SKM-1 (cell line): ENCODE measurements around the gene FPGS.
A peak's percentile ranks its signal among the peaks of the same experiment; 100 is the strongest.

Experiments used
- DNase-seq: peaks from one replicate; lab custom pipeline; 2025; ENCODE audit not compliant: unreplicated experiment; lab: John Stamatoyannopoulos, UW

The FPGS gene

DNA sequence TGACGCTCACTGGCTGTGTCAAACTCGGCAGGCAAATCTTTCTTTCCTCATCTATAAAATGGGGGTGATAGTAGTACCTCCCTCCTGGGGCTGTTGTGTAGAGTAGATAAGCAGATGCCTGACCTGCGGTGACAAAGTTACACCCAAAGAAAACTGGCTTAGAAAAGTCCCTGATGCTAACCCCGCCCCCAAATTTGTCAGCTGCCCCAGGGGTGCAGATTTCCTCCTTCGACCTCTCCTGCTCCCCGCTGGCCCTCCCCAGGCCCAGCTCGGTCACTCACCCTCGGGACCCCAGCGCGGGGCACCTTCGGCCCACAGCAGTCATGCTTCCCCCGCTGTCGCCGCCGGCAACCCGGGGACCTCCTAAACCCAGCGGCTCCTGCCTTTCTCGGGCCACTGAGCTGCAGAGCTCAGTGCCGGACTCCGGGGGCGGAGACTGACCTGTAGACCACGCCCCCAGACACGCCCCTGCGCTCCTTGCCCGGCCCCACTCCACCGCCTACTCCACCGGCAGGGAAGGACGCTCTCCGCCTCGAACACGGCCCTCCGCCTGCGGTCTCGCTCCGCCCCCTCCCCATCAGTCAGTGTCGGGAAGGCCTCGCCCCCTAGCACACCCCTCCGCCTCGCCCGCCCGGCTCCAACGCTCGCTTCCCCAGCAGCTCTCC is 31.6 kb upstream of the FPGS start:
- DNase-seq: peak; percentile 91

DNA sequence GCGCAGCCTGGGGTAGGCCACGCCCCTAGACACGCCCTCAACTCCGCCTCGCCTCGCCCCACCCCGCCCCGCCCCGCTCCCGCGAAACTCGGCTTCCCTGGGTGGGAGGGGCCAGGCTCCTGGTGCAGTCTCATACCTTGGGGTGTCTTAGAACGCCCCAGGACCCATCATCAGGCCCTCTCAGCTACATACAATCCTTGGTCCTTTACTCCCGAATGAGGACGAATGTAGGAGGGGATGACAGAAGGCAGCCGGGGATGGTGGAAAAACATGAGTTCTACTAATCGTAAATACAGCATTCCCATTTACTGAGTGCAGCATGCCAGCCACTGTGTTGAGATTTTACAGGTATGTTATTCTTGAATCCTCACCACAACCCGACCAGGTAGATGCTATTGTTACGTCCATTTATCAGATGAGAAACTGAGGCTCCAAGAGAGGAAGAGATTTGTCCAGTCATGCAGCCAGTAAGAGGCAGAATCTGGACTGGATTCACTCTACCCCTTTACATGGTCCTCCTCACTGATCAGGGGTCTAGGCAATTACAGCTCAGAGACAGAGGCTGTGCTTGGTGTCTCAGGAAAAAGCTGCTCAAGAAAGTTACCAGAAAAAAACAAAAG is 31.0 kb upstream of the FPGS start:
- DNase-seq: no peak

DNA sequence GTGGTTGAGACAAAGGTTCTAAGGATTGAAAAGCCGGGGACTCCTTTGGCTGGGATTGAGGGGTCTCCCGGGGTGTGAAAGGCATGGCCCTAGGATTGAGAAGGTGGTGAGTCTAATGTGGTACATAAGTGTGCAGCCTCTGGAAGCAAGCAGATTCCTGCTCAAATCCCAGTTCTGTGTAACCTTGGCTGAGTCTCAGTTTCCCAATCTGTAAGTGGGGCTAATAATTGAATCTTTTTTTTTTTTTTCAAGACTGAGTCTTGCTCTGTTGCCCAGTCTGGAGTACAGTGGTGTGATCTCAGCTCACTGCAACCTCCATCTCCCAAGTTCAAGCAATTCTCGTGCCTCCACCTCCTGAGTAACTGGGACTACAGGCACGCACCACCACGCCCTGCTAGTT is 30.1 kb upstream of the FPGS start:
- no peak for DNase-seq

DNA sequence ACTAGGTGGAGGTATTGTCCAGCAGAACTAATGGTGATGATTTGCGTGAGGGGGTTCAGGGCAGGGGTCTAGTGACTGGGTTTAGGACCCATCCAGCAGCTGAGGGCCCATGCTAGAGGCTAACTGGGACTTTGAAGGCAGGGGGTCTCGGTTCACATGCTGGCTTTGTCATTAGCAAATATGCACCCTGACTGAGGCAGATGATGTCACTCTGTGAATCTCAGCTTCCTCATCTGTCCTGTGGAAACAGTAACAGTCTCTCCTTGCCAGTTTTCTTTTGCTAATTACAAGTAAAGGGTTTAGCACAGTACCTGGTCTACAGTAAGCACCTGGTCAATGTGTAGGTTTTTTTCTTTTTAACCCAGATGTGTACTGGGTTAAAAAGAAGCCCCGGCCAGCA is 29.4 kb upstream of the FPGS start:
- no peak for DNase-seq

DNA sequence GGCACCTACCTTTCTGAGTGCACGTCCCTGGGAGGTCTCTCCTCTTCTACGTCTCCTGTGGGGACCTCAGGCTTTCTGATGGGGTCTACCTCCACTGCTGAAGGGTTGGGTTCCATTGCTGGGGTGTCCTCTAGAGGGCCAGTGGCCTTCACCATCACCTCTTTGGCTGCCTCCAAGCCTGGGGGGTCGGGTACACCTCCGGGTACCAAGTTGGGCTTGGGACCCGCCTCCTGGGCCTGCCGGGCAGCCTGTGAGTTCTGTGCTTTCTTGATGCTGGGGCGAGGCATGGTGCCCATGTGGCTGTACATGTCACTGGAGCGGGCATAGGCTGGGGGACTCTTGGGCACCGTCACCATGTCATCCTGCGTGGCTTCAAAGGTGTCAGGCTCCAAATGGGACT is 28.7 kb upstream of the FPGS start:
- DNase-seq: no peak

DNA sequence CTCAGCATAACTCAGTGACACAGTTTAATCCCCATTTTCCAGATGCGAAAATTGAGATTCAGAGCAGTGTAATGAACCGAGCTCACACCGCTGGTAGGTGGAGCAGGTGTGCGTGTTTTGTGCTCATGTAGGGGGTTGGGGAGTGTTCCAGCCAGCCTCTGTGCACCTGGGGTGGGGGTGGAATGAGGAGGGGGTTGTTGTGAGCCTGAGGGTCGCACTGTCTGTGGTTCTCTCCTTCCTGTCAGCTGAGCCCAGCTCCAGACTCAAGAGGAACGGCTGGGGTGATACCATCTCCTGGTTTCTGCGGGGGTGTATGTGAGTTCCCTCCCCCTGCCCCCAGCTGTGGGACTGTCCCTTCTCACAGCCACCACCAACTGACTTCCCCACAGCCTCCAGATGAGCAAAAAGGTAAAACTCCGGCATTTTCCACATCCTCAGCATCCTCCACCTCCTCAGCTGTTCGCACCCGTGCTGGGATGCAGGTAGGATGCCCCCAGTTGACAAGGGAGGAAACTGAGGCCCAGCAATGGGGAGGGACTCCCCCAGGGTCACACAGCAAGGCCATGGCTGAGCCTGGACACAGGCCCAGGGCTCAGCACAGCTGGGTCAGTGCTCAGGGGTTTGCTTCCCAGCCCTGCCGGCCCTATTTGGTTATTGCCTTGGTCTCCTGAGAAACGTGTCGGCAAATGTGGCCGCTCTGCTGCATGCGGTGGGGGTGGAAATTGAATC is 26.3 kb upstream of the FPGS start:
- peak; percentile 64 for DNase-seq

DNA sequence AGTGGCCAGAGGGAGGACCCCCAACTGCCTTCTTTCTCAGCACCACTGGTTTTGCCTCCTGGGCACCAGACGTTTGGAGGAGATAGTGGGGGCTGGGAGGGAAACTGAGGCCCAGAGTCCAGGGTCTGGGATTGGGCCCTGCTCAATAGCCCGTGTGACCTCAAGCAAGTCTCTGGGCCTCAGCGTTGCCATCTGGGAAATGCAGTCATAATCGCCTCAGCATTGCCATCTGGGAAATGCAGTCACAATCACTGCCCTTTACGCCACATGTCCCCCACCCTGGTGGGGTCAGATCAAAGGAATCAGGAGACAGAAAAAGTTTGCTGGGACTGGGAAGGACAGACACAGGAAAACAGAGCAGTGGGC is 25.8 kb upstream of the FPGS start:
- no peak for DNase-seq

DNA sequence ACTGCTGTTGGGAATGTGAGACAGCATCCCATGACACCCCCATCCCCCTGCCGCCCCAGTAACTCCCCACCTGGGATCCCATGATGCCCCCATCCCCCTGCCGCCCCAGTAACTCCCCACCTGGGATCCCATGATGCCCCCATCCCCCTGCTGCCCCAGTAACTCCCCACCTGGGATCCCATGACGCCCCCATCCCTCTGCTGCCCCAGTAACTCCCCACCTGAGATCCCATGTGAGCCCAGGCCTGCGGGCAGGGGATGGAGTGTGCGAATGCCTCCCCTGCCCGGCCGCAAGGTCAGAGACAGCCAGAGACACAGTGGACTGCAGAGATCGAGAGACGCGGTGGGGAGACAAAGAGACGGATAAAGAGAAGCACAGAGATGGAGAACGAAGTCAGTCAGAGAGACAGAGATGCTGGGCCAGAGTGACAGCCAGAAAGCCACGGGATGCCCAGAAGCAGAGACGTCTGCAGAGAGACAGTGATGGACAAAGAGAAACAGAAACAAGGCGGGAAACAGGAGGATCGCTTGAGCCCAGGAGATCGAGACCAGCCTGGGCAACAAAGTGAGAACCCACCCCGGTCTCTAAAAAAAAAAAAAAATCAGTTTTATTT is 25.2 kb upstream of the FPGS start:
- no peak for DNase-seq

DNA sequence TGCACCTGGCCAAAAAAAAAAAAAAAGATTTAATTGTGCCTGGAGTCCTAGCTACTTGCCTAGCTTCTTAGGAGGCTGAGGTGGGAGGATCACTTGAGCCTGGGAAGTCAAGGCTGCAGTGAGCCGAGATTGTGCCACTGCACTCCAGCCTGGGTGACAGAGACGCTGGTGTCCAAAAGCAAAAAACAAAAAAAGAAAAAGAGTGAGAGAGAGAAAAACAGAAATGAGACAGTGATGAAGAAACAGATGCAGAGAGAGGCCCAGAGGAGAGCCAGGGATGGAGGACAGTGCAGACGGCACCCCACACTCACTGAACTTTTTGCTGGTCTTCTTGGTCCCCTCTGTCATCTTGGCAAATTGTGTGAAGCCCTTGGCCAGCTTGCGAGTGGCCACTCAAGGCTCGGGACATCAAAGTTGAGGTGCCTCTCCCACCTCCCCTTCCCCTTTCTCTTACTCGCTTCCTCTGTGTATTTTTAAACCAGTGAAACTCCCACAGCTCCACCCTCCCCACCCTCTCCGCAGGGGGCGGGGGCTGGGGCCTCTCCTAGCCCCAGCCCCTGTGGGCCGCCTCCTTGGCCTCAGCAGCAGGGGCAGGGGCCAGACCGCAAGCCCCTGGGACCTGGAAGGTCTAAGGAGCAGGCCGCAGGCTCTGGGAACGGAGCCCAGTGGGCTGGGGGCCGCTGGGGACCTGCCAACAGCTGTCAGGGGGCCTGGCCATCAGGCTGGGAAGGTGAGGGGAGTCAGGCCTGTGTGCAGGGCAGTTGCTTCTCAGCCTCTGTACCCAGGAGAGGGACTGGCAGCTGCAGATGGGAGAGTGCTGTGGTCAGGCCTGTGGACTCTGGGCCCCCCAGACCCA is 24.2 kb upstream of the FPGS start, which contains the start of gene SH2D3C:
Gene SH2D3C, minus strand, starts transcription at position 387 of the 856 bp plus-strand sequence. Its CDS starts 39 bp downstream, at position 348.
- peak; percentile 35 for DNase-seq

DNA sequence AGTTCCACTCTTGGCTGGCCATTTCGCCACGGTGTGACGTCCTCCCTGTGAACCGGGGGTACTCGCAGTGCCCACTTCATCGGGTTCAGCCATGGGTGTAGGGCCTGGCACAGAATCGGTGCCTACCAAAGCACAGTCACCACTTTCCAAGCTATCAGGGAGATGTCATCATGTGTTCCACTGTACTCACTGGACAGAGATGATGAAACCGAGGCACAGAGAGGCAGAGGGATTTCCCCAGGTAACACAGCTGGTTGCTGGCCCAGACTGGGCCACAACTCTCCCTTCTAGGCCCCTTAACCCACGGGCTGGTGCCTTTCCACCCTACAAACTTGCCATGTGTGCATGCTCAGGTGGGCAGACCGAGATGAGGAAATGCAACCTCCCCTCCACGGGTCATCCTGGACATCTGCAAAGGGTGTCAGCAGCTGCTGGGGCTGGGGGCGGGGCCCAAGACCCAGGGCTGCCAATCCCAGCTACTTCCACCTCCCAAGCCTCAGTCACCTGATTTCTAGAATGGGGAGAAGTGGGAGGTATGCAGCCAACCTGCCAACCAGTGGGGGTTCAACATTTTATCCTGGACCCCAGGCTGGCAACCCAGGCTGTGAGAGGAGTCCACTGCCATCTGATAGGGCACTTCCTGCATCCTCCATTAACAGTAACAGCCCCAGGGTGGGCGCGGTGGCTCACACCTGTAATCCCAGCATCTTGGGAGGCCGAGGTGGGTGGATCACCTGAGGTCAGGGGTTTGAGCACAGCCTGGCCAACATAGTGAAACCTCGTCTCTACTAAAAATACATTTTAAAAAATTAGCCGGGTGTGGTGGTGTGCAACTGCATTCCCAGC is 23.3 kb upstream of the FPGS start:
- peak; percentile 65 for DNase-seq

DNA sequence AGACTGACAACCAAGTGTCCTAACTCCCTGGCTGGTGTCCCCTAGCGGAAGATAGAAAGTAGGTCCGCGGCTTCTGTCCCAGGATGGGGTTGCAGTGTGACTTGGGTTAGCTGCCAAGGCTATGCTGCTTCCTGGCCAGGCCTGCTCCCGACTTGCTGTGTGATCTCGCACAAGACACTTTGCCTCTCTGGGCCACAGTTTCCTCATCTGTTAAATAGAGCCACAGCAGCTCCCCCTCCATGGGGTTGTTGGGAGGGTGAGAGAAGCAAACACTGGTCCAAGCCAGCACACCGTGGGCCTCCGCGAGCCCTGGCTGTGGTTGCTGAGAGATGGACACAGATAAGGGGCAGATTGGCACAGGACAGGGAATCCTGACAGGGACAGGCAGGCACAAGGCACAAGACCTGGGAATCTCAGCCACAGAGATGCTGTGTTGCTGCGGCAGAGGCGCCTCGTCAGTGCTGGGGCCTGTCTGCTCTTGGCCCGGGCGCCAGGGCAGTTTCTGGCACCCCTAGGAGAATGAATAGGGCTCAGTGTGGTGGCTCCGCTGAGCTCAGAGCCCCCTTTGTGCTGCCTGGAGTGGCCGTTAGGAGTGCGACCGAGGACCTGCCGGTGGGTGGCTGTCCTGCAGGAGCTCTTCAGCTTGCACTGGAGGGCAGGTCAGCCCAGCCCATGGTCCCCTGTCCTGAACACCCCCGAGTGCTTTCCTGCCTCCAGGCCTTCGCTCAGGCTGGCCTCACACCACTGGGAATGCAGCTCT is 22.4 kb upstream of the FPGS start:
- no peak for DNase-seq

DNA sequence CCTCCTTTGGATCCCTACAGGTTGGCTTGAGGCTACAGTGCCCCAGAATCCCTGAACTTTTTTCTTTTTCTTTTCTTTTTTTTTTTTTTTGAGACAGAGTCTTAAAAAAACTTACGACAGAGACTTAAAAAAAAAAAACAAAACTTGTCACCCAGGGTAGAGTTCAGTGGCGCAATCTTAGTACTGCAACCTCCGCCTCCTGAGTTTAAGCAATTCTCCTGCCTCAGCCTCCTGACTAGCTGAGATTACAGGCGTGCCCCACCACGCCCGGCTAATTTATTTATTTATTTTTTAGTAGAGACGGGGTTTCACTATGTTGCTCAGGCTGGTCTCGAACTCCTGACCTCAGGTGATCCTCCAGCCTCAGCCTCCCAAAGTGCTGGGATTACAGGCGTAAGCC is 21.8 kb upstream of the FPGS start:
- peak; percentile 58 for DNase-seq

DNA sequence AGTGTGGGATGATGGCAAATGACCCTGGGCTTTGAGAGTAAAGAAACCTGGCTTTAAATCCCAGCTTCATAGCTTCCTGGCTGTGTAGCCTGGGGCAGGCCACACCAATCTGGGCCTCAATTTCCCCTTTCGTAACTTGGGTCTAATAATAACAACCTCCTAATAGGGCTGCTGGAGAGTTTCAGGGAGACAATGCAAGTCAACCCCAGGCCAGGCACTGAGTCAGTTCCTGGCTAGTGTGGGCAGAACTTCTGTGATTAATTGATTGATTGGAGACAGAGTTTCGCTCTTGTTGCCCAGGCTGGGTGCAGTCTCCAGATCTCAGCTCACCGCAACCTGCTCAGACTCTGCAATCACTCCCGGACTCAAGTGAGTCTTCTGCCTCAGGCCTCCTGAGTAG is 20.9 kb upstream of the FPGS start:
- no peak for DNase-seq

DNA sequence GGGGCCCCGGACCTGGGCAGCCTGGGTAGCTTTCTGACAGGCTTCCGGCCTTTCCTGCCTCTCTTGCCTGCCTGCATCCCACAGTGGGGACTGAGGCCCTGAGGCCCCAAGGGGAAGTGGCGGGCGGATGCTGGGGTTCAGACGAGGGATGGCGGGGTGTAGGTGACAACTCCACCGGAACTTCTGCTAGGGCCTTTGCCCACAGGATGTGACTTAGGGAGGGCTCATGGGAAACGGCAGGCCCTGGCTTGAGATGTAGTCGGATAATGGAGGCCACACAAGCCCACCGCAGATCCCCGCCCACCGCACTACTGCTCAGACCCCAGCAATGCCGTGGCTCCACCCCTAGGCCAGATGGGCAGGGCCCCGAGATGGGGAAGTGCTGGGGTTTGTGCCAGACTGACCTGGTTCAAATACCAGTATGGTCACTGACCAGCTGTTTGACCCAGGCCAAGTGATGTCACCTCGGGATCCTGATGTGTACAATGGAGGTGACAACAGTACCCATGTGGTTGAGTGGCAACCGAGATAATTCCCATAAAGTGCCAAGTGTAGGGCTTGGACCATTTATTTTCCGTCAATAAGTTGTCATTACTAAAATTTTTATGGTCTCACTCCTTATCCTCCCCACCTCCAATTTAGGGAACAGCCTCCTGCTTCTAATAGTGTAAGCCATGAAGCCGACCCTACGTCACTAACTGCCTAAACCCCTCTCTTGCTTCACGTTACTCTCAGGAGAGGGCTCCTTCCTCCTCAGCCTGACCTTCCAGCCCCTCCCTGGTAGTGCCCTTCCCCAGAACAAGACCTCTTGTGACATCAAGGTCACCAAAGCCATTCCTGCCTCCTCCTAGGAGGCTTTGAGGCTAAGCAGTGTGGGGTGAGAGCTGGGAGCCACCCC is 19.3 kb upstream of the FPGS start:
- DNase-seq: peak; percentile 94

DNA sequence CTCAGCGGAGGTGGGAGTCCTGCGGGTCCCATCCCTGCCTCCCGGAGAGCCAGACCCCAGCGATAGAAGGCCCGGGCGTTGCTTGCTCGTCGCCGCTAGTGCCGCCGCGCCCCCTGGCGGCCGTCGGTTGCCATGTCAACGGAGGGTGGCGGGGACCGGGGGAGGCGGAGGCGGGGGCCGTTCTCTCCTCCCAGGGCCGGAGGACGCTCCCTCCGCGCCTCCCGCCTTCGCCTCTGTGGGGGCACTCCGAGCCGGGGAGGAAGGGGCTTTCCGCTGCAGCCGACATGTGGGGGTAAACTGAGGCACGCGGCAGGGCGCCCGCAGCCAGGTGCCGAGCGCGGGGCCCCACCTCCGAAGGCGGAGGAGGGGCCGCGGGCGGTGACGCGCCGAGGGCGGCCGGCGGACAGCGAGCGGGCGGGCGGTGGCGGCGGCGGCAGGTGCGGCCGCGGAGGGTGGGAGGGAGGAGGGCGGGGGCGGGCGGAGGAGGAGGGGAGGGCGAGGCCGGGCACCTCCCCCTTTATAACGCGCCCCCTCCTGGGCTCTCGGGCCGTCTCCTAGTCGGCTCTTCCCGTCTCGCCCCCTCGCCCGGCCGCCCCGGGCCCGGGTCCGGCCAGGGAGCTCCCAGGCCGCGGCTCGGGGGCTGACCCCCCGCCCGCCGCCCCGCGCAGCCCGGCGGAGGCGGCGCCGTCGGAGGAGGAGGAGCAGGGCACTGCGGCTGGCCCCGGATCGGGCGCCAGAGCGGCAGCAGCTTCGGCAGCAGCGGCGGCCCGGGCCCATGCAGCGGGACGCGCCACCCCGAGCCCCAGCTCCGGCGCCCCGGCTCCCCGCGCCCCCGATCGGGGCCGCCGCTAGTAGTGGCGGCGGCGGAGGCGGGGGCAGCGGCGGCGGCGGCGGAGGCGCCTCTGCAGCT is 17.4 kb upstream of the FPGS start:
- peak; percentile 29 for DNase-seq

DNA sequence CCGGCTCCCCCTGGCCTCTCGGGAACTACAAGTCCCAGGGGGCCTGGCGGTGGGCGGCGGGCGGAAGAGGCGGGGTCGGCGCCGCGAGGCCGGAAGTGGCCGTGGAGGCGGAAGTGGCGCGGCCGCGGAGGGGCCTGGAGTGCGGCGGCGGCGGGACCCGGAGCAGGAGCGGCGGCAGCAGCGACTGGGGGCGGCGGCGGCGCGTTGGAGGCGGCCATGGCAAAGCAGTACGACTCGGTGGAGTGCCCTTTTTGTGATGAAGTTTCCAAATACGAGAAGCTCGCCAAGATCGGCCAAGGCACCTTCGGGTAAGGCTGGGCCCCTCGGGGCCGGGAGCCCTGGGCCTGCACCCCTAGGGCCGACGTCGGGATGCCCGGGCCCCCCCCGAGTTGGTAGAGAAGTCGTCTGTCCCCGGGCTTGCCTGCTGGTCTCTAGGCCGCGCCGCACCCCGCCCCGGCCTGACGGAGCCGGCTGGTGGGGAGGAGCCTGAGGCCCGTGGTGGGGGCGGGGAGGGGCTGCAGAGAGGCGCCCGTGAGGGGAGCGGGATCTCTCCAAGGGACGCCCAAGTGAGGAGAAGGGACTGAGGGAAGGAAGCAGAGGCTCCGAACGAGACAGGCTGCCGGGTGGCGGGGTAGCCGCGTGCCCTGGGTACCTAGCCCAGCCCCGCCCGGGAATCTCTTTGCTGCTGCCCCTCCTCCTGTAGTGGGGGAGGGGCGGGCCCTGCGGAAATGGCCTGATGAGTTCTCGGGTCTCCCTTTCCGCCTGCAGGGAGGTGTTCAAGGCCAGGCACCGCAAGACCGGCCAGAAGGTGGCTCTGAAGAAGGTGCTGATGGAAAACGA is 16.5 kb upstream of the FPGS start, which contains the start of gene CDK9:
Gene CDK9, plus strand, starts transcription at position 102 of the 840 bp plus-strand sequence. Its CDS starts 115 bp downstream, at position 217.
- DNase-seq: peak; percentile 67
